H1 (cell line): Measurements from ENCODE around the gene NID2. TPM values are rescaled to one million over a fixed set of nuclear protein-coding genes. Genes with fewer than 3 reads are reported as not detected.

Source experiments
- CTCF ChIA-PET: fragments of 300-600 bp; sonication (Branson Sonifier 250); formaldehyde crosslinking; loops from one replicate; lab custom pipeline; 2021; ENCODE audit not compliant: partially characterized antibody; lab: Charles Lee
- POLR2A ChIA-PET: fragments of 300-600 bp; sonication (Branson Sonifier 250); formaldehyde crosslinking; loops from one replicate; lab custom pipeline; 2021; ENCODE audit warnings: inconsistent platforms; ENCODE audit not compliant: partially characterized antibody; lab: Charles Lee
- DNase-seq, 2 experiments: peaks; one replicate each; pipeline versions ENCODE4 v3.0.0 to v3.0.0-alpha.2; 2010 to 2022; ENCODE audit warnings: low spot score in 2 of 2, low read depth in 1 of 2, mixed read lengths in 1 of 2
- FAIRE-seq: peaks from 2 replicates; lab custom pipeline; 2011; peaks lifted over from hg19 to GRCh38; lab: Jason Lieb, UNC
- H2AFZ ChIP-seq: 2 replicates; pipeline ENCODE4 v1.8.1; 2012; ENCODE audit warnings: low read length, inconsistent platforms
- H2AK5ac ChIP-seq: 2 replicates; pipeline ENCODE4 v1.6.1; 2013; ENCODE audit warnings: low read depth, low read length
- H2BK120ac ChIP-seq: replicated peaks from 2 replicates; pipeline ENCODE3; 2013; ENCODE audit warnings: low read depth, low read length, inconsistent platforms
- H2BK12ac ChIP-seq: 2 replicates; pipeline ENCODE4 v1.6.1; 2013; ENCODE audit warnings: low read depth, low read length
- H2BK15ac ChIP-seq: 2 replicates; pipeline ENCODE4 v1.6.1; 2013; ENCODE audit warnings: low read length
- H2BK20ac ChIP-seq: 2 replicates; pipeline ENCODE4 v1.6.1; 2013; ENCODE audit warnings: low read length
- H2BK5ac ChIP-seq: 2 replicates; pipeline ENCODE4 v1.6.1; 2013; ENCODE audit warnings: low read depth, low read length
- H3K14ac ChIP-seq: 2 replicates; pipeline ENCODE4 v1.6.1; 2013; ENCODE audit warnings: inconsistent platforms; ENCODE audit not compliant: insufficient read length
- H3K18ac ChIP-seq: 2 replicates; pipeline ENCODE4 v1.6.1; 2013; ENCODE audit warnings: low read length; ENCODE audit errors: extremely low read depth
- H3K23ac ChIP-seq: 2 replicates; pipeline ENCODE4 v1.6.1; 2013; ENCODE audit warnings: inconsistent platforms; ENCODE audit not compliant: insufficient read length
- H3K23me2 ChIP-seq: 2 replicates; pipeline ENCODE4 v1.6.1; 2013; ENCODE audit warnings: low read depth, low read length
- H3K27ac ChIP-seq: 2 replicates; pipeline ENCODE4 v1.6.1; 2011; ENCODE audit warnings: low read depth, low read length, inconsistent platforms
- H3K27me3 ChIP-seq, 4 experiments: replicated peaks in 1 of 4; 1 replicate in 1 of 4; 2 replicates in 3 of 4; pipeline versions ENCODE4 v1.6.1 to v1.8.1; 2011 to 2013; ENCODE audit warnings: low read length in 3 of 4, mild to moderate bottlenecking in 3 of 4, inconsistent platforms in 2 of 4, mixed read lengths in 2 of 4, moderate library complexity in 1 of 4; ENCODE audit not compliant: control insufficient read depth in 3 of 4, insufficient read depth in 3 of 4; ENCODE audit errors: extremely low read depth in 1 of 4
- H3K36me3 ChIP-seq, 4 experiments: 2 replicates each; pipeline versions ENCODE4 v1.6.1 to v1.8.1; 2011 to 2013; ENCODE audit warnings: mild to moderate bottlenecking in 4 of 4, low read length in 3 of 4, moderate library complexity in 2 of 4, control low read depth in 1 of 4, inconsistent platforms in 1 of 4; ENCODE audit not compliant: insufficient read depth in 4 of 4, control insufficient read depth in 2 of 4
- H3K4ac ChIP-seq: replicated peaks from 2 replicates; pipeline ENCODE3; 2013; ENCODE audit warnings: low read length, low read depth, mixed read lengths, inconsistent platforms; ENCODE audit not compliant: insufficient read length
- H3K4me1 ChIP-seq, 4 experiments: replicated peaks in 1 of 4; 1 replicate in 1 of 4; 2 replicates in 3 of 4; pipeline versions ENCODE4 v1.6.1 to v1.8.1; 2011 to 2013; ENCODE audit warnings: low read length in 3 of 4, inconsistent platforms in 2 of 4, mixed read lengths in 1 of 4; ENCODE audit not compliant: insufficient read depth in 4 of 4, control insufficient read depth in 3 of 4
- H3K4me2 ChIP-seq, 2 experiments: 2 replicates each; pipeline versions ENCODE4 v1.6.1 to v1.8.1; 2011 to 2013; ENCODE audit warnings: low read depth in 2 of 2, low read length in 2 of 2, control low read depth in 1 of 2, inconsistent platforms in 1 of 2, mild to moderate bottlenecking in 1 of 2; ENCODE audit not compliant: insufficient read depth in 1 of 2
- H3K4me3 ChIP-seq, 4 experiments: fragments of 200-600, 300-600 bp in 1 of 4; sonication (generic), shearing (Covaris generic), sonication (Bioruptor Twin) in 1 of 4; 2 replicates each; pipeline versions ENCODE4 v1.5.1 to v1.8.1; 2011 to 2016; ENCODE audit warnings: low read length in 4 of 4, low read depth in 3 of 4, control low read depth in 2 of 4, inconsistent platforms in 2 of 4, mild to moderate bottlenecking in 2 of 4, mixed read lengths in 1 of 4, moderate library complexity in 1 of 4; ENCODE audit not compliant: insufficient read depth in 2 of 4; ENCODE audit errors: extremely low read depth in 1 of 4
- H3K56ac ChIP-seq: replicated peaks from 2 replicates; pipeline ENCODE3; 2013; ENCODE audit warnings: low read depth, mild to moderate bottlenecking, mixed read lengths, low read length, inconsistent platforms; ENCODE audit not compliant: insufficient read length
- H3K79me1 ChIP-seq: 2 replicates; pipeline ENCODE4 v1.6.1; 2013; ENCODE audit warnings: low read depth, low read length, control low read depth
- H3K79me2 ChIP-seq, 2 experiments: 2 replicates each; pipeline versions ENCODE4 v1.6.1 to v1.8.1; 2012 to 2013; ENCODE audit warnings: low read length in 2 of 2, mild to moderate bottlenecking in 2 of 2, inconsistent platforms in 1 of 2; ENCODE audit not compliant: insufficient read depth in 2 of 2, control insufficient read depth in 1 of 2
- H3K9ac ChIP-seq, 4 experiments: replicated peaks in 1 of 4; 1 replicate in 1 of 4; 2 replicates in 3 of 4; pipeline versions ENCODE4 v1.6.1 to v1.8.1; 2011 to 2013; ENCODE audit warnings: low read depth in 3 of 4, low read length in 3 of 4, control low read depth in 2 of 4, mild to moderate bottlenecking in 2 of 4, moderate library complexity in 2 of 4, inconsistent platforms in 1 of 4; ENCODE audit errors: extremely low read depth in 1 of 4
- H3K9me3 ChIP-seq, 2 experiments: 2 replicates each; pipeline versions ENCODE4 v1.6.1 to v1.8.1; 2012 to 2013; ENCODE audit warnings: mild to moderate bottlenecking in 2 of 2, moderate library complexity in 2 of 2, control low read depth in 1 of 2, inconsistent platforms in 1 of 2, low read depth in 1 of 2, low read length in 1 of 2, mixed read lengths in 1 of 2; ENCODE audit not compliant: insufficient read depth in 2 of 2
- H4K20me1 ChIP-seq, 2 experiments: replicated peaks in 1 of 2; 2 replicates each; pipeline versions ENCODE3 to v1.8.1; 2011 to 2013; ENCODE audit warnings: inconsistent platforms in 2 of 2, low read length in 2 of 2, mild to moderate bottlenecking in 1 of 2; ENCODE audit not compliant: insufficient read depth in 2 of 2, control insufficient read depth in 1 of 2
- H4K5ac ChIP-seq: 2 replicates; pipeline ENCODE4 v1.6.1; 2013; ENCODE audit warnings: low read length, low read depth, mixed read lengths, inconsistent platforms; ENCODE audit not compliant: insufficient read length
- H4K8ac ChIP-seq: 2 replicates; pipeline ENCODE4 v1.8.0; 2013; ENCODE audit warnings: mild to moderate bottlenecking, moderate library complexity, low read length, inconsistent platforms; ENCODE audit not compliant: insufficient read depth; ENCODE audit errors: extremely low read depth
- H4K91ac ChIP-seq: replicated peaks from 2 replicates; pipeline ENCODE3; 2013; ENCODE audit warnings: low read length, mixed read lengths, inconsistent platforms; ENCODE audit not compliant: insufficient read length
- CEBPB ChIP-seq: IDR thresholded peaks from 2 replicates; pipeline ENCODE4 v1.6.1; 2012; ENCODE audit warnings: low read depth, low read length
- CHD2 ChIP-seq: IDR thresholded peaks from 2 replicates; pipeline ENCODE4 v1.6.1; 2012; ENCODE audit warnings: low read length, improper control_type of control experiment
- CREB1 ChIP-seq: IDR thresholded peaks from 2 replicates; pipeline ENCODE4 v1.6.1; 2012; ENCODE audit warnings: inconsistent platforms
- CTBP2 ChIP-seq: IDR thresholded peaks from 2 replicates; pipeline ENCODE4 v1.7.0; 2011; ENCODE audit warnings: borderline replicate concordance, mild to moderate bottlenecking, moderate library complexity, mixed read lengths, low read length; ENCODE audit not compliant: insufficient read depth, insufficient read length
- KDM1A ChIP-seq: fragments of 200-600, 300-600 bp; sonication (generic); IDR thresholded peaks from 2 replicates; pipeline ENCODE4 v1.7.1; 2016; ENCODE audit warnings: mild to moderate bottlenecking, low read length, borderline replicate concordance
- POU5F1 ChIP-seq: IDR thresholded peaks from 2 replicates; pipeline ENCODE4 v1.6.1; 2011; ENCODE audit warnings: low read depth, mild to moderate bottlenecking, low read length, moderate library complexity
- SIN3A ChIP-seq, 2 experiments: IDR thresholded peaks in 1 of 2; conservative IDR thresholded peaks in 1 of 2; 2 replicates each; pipeline ENCODE4 v1.6.1; 2011 to 2012; ENCODE audit warnings: low read length in 2 of 2, improper control_type of control experiment in 1 of 2, low read depth in 1 of 2, mild to moderate bottlenecking in 1 of 2
- TAF7 ChIP-seq: optimal IDR thresholded peaks from 2 replicates; pipeline ENCODE3; 2011; ENCODE audit warnings: low read depth, mild to moderate bottlenecking, inconsistent platforms, low read length, moderate library complexity, borderline replicate concordance
- TBP ChIP-seq: IDR thresholded peaks from 2 replicates; pipeline ENCODE4 v1.6.1; 2011; ENCODE audit warnings: low read depth, low read length, improper control_type of control experiment
- WGBS, 2 experiments: shearing (Covaris generic) in 1 of 2; methylation state at CpG; one replicate each; pipeline versions ENCODE4 v1.1.6 to v1.1.7; 2013 to 2015; ENCODE audit warnings: low lambda C conversion rate in 2 of 2, mixed read lengths in 2 of 2, inconsistent platforms in 1 of 2, low coverage in 1 of 2, missing lambda C conversion rate in 1 of 2; ENCODE audit not compliant: insufficient replicate concordance in 2 of 2, insufficient coverage in 1 of 2, insufficient read length in 1 of 2; ENCODE audit errors: extremely low coverage in 1 of 2, missing lambda C conversion rate in 1 of 2; 5-methylcytosine and 5-hydroxymethylcytosine counted together
- polyA plus RNA-seq, 7 experiments: library from polyadenylated mRNA; depleted of rRNA in 3 of 7; stranded (reverse) in 5 of 7; unstranded in 2 of 7; fragments of >200 nt in 5 of 7; fragments of 200-250 nt in 2 of 7; gene quantifications; 1 replicate in 5 of 7; 2 replicates in 1 of 7; 4 replicates in 1 of 7; pipeline versions ENCODE4 v1.2.1 to v1.2.3, GENCODE V29; 2011 to 2013; ENCODE audit warnings: missing spikeins in 2 of 7, mixed read lengths in 2 of 7
- total RNA-seq: library from RNA; stranded (reverse); fragmentation: NEBNext Ultra II Directional; extraction: Animal tissue kit (Norgen Biotek cat#: 25700); gene quantifications from 2 replicates; pipeline ENCODE4 v1.2.1, GENCODE V29; 2021

NID2 gene
- total and polyA plus RNA-seq, 2 of the 8 experiments (the other 6 are each of a cell fraction or from before 2014, with no cell fraction given), result 6.1 to 12.6 TPM

GRCh38 chr14:52046376-52046917 is 22.4 kb downstream of the NID2 start:
- WGBS, 2 experiments, result 94% methylated on average over 2 of the region's 2 CpGs; no CpG with 5 or more reads in 1 of the 2 experiments
- Histone ChIP-seq H2BK12ac (no peak overlapping the region), H2AFZ (no peak overlapping the region), H2BK5ac (no peak overlapping the region), H2AK5ac (no peak overlapping the region), H4K5ac (no peak overlapping the region), H3K18ac (no peak overlapping the region), H2BK120ac (no peak overlapping the region), H3K79me1 (no peaks in the 10 kb centered on the region), H3K4me1 (peaks cover 0 to 5% (median 1%) of the 10 kb centered on the region in 4 experiments; a peak in 3 of 7 replicates), H3K4me3 (no peak overlapping the region), H3K23me2 (no peaks in the 10 kb centered on the region), H3K79me2 (no peaks in the 10 kb centered on the region), H3K27ac (no peak overlapping the region), H3K4ac (no peak overlapping the region), H3K56ac (no peak overlapping the region), H3K9ac (no peak overlapping the region), H4K20me1 (no peaks in the 10 kb centered on the region), H3K4me2 (no peak overlapping the region), H3K27me3 (no peaks in the 10 kb centered on the region), H4K8ac (no peak overlapping the region), H3K14ac (no peak overlapping the region), H3K23ac (no peak overlapping the region), H4K91ac (no peak overlapping the region), H2BK15ac (no peak overlapping the region), H2BK20ac (no peak overlapping the region), H3K9me3 (no peaks in the 10 kb centered on the region), H3K36me3 (no peaks in the 10 kb centered on the region)
- no peak for DNase-seq
- CTCF ChIA-PET, result interaction anchor here (0.6 to 10.0 kb wide), 12 partner anchors 24 to 1049 kb away, joined by 3 to 135 read pairs (median 4); partner anchors contain the start of gene NID2
- TF ChIP-seq CREB1, result no peak
- TF ChIP-seq SIN3A (conservative IDR thresholded peaks at IDR 0.05 in 1 of 2, IDR thresholded peaks at IDR 0.05 in 1 of 2; ENCODE audit: low read depth in 1 of 2, low read length in 2 of 2), result no peak
- TF ChIP-seq POU5F1, result no peak
- no peak for TF ChIP-seq CEBPB
- no peak for TF ChIP-seq TAF7
- no peak for TF ChIP-seq TBP
- no peak for TF ChIP-seq CTBP2
- TF ChIP-seq KDM1A, result no peak
- TF ChIP-seq CHD2, result no peak
- no peak for FAIRE-seq
- POLR2A ChIA-PET, result interaction anchor here (1.0 to 1.5 kb wide), 2 partner anchors 17 to 53 kb away, joined by 3 to 5 read pairs; no protein-coding TSS in a partner anchor
